ENCODE data around the gene CXorf38.

CXorf38 gene

GRCh38 chrX:40647307-40648197 is at the start of gene CXorf38:
Gene CXorf38, minus strand, starts transcription at chrX:40647561. Its CDS starts 41 bp downstream, at chrX:40647520.
- DNase-seq (ENCODE audit: low read depth in 2 of 2) = peak; percentile 78 to 80

GRCh38 chrX:40694802-40695201 is 47.4 kb upstream of the CXorf38 start:
- DNase-seq (ENCODE audit: low read depth in 2 of 2) = no peak

- no peak for DNase-seq (ENCODE audit: low read depth in 2 of 2)
Observed at GRCh38 chrX:40688929-40689328, 41.6 kb upstream of the CXorf38 start.

GRCh38 chrX:40687169-40687568 is 39.8 kb upstream of the CXorf38 start:
- no peak for DNase-seq (ENCODE audit: low read depth in 2 of 2)

- DNase-seq (ENCODE audit: low read depth in 2 of 2) = no peak
Observed at GRCh38 chrX:40685362-40685918, 38.1 kb upstream of the CXorf38 start.

- DNase-seq (ENCODE audit: low read depth in 2 of 2) = no peak
Observed at GRCh38 chrX:40684092-40684491, 36.7 kb upstream of the CXorf38 start.

GRCh38 chrX:40683245-40683644 is 35.9 kb upstream of the CXorf38 start:
- DNase-seq (ENCODE audit: low read depth in 2 of 2) = no peak

- DNase-seq (ENCODE audit: low read depth in 2 of 2) = no peak
Observed at GRCh38 chrX:40671126-40671525, 23.8 kb upstream of the CXorf38 start.

- no peak for DNase-seq (ENCODE audit: low read depth in 2 of 2)
Observed at GRCh38 chrX:40663880-40664630, 16.7 kb upstream of the CXorf38 start.

GRCh38 chrX:40663078-40663740 is 15.8 kb upstream of the CXorf38 start:
- DNase-seq (ENCODE audit: low read depth in 2 of 2) = no peak

- DNase-seq (ENCODE audit: low read depth in 2 of 2) = no peak
Observed at GRCh38 chrX:40661489-40661888, 14.1 kb upstream of the CXorf38 start.

GRCh38 chrX:40660381-40660780 is 13.0 kb upstream of the CXorf38 start:
- DNase-seq (ENCODE audit: low read depth in 2 of 2) = no peak

- DNase-seq (ENCODE audit: low read depth in 2 of 2) = no peak
Observed at GRCh38 chrX:40653535-40653934, 6.2 kb upstream of the CXorf38 start.

- DNase-seq (ENCODE audit: low read depth in 2 of 2) = no peak
Observed at GRCh38 chrX:40652664-40653063, 5.3 kb upstream of the CXorf38 start.

- DNase-seq (ENCODE audit: low read depth in 2 of 2) = peak; percentile 34 to 48
Observed at GRCh38 chrX:40651620-40652223, 4.4 kb upstream of the CXorf38 start.

GRCh38 chrX:40646489-40647306 is 663 bp downstream of the CXorf38 start:
- DNase-seq (ENCODE audit: low read depth in 2 of 2) = no peak

- no peak for DNase-seq (ENCODE audit: low read depth in 2 of 2)
Observed at GRCh38 chrX:40644821-40645358, 2.5 kb downstream of the CXorf38 start.

GRCh38 chrX:40644176-40644575 is 3.2 kb downstream of the CXorf38 start:
- DNase-seq (ENCODE audit: low read depth in 2 of 2) = no peak

- DNase-seq (ENCODE audit: low read depth in 2 of 2) = no peak
Observed at GRCh38 chrX:40637687-40638086, 9.7 kb downstream of the CXorf38 start.

GRCh38 chrX:40632199-40632598 is 15.2 kb downstream of the CXorf38 start:
- DNase-seq (ENCODE audit: low read depth in 2 of 2) = no peak
